ENCODE measurements around the gene ULBP3.
"Not testable (repeated sequence)": the region's sequence is repeated elsewhere in the genome, so short reads cannot be mapped to it uniquely, and the experiment has no call there.

The ULBP3 gene

DNA sequence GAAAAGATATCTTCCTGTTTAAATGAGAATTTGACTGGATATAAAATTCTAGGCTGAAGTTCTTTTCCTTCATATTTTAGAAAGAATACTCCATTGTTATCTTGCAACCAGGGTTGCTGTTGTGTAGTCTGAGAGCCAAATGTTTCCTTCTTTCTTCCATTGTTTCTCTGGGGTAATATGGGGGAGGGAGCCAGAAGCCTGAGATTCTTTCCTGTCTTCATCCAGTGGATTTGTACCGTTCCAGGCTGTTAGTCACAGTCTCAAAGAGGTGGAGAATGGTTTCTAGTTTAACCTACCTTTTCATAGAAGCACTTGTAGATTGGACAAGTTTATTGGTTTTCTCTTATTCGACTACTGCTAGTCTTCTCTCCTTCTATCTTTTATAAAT lies 6.1 kb upstream of the ULBP3 start:
- no peak for FAIRE-seq

DNA sequence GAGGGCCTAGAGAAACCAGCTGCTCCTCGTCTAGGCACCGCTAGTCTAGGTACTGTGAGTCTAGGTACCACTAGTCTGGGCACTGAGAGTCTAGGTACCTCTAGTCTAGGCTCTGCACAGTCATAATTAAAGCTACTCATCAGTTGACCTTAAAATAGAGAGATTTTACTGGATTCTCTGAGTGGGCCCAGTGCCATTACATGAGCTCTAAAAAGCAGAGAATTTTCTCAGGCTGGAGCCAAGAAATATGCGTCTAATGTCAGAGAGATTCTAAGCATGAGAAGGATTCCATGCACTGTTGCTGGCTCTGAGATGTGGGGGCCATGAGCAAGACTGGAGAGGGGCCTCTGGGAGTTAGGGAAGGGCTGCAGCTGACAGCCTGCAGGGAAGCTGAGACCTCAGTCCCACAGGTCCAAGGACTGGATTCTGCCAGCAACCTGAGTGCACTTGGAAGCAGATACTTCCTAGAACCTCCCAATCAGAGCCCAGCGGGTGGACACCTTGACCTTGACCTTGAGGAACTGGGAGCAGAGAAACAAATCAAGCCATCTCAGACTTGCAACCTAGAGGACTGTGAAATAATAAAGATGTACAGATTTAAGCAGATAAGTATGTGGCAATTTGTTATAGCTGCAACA lies 5.6 kb upstream of the ULBP3 start:
- FAIRE-seq: not testable (repeated sequence)

DNA sequence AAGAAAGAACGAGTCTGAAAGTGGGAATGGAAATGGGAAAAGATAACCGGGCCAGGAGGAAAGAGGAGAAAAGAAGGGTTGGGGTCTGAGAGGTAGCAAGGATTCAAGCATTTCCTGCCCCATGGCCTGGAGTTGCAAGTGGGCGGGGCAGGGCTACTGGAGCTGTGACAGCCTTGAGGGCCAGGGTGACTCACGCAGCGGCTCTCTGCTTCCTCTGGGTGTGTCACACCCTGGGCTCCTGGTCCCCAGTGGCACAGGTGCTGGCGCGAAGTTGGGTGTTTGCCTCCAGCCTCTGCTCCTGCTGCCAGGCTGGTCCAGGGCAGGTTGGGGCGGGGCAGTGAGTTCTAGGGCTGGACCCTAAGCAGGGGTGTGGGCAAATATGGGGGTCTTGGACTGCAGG lies 3.3 kb upstream of the ULBP3 start:
- no peak for FAIRE-seq

DNA sequence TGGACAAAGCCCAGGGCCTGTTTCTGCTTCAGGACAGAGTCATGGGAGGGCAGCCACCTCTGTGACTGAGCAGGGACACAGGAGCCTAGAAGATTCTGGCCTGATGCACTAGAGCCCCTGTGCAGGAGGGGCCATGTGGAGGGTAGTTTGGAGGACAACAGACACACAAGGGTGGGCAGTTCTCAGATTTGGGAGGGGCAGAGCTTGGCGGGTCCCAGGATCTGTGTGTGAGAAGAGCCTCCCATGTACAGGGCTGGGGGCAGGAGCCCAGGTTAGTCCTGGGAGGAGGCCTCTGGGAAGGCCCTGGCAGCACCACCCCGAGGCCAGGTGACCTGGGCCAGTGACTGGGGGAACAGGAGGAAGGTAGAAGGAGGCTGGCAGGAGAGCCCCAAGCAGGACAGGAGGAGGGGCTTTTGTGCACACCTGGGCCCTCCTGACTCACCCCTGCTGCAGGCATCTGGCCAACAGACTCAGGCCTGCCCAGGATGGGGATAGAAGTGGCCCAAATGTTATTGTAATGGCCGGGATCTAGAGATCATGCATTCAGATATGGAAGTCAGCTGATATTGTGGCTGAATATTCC lies 1.4 kb upstream of the ULBP3 start:
- FAIRE-seq: no peak

DNA sequence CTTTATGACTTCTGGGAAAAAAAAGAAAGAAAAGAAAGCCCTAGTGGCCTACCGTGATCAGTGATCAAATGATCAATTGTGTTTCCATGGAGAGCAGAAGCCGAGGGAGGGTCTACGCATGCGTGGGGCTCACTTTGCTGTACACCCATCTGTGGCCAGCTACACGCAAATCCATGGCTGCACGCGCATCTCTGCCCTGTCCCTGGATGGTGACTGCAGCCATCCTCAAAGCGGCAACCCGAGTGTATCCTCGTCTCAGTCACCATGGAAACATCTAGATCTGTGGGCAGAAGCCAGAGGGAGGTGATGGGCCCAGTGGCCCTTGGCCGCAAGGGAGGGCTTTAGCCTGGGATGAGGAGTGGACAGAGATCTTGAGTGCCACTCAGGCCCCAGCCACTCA lies 785 bp upstream of the ULBP3 start:
- no peak for FAIRE-seq

DNA sequence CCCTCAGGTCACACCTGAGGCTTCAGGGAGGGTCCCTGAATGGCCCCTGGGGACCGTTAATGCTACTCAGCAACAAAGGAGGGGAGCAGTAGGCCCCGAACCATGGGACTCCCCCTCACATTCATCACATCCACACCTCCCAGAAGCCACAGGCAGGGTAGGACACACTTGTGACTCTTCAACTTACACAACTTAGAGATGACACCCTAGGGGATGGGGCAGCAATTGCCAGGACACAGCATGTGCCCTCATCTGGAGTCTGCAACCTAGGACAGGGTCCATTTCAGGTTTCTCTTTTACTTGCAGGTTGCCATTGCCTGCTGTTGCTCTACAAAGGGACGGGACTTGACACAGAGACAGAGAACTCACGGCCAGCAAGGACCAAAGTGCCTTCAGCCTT lies 770 bp downstream of the ULBP3 start:
- FAIRE-seq: no peak

DNA sequence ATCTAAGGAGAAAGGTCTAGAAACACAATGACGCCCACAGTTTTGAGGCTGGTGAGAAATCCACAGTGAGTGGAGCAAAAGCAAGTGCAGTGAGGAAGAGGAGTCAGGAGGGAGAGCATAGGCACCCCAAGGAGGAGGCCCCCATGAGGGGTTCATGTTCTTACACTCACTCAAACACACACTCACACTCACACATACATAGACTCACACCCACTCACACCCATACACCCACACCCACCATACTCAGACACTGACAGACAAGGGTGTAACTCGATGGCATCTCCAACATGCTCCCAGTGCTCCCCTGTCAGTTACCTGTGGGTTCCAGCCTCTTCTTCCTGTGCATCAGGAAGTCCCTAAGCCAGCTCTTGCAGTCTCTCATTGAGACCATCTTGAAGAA lies 3.8 kb downstream of the ULBP3 start:
- FAIRE-seq: no peak

DNA sequence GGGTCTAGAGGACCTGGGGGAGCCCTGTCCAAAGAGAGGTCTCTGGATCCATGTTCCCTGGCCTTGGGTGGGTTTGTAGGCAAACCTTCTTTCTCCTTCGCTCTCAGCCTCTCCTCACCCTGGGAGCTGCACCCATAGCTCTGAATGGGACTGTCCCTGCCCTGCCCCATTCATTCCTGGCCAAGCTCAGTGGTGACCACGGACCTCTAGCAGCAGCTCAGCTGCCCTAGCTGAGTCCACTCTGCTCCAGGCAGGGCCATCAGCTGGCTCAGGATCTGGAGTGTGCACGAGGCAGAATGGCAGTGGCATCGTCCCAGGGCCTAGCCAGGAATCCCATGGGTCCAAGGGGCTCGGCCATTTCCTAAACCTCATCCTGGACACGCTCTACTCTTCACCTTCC lies 5.3 kb downstream of the ULBP3 start:
- FAIRE-seq: no peak

DNA sequence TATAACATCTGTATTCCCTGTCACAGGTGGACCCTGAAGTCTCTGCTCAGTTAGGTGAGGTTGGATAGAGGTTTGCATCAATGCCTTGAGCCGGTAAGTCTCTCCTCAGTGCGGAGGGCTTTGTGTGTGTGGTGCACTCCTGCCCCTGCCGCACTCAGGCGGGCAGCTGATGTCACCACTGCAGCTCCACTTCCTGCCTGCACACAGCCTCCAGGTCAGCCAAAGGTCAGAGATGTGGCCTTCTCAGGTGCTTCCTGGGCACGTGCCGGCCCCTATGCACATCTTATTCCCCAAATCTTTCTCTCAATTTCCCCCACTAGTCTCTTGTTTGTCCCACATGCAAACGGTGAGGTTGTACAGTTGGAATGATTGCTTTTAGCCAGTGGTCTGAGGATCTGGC lies 8.9 kb downstream of the ULBP3 start:
- FAIRE-seq: not testable (repeated sequence)

DNA sequence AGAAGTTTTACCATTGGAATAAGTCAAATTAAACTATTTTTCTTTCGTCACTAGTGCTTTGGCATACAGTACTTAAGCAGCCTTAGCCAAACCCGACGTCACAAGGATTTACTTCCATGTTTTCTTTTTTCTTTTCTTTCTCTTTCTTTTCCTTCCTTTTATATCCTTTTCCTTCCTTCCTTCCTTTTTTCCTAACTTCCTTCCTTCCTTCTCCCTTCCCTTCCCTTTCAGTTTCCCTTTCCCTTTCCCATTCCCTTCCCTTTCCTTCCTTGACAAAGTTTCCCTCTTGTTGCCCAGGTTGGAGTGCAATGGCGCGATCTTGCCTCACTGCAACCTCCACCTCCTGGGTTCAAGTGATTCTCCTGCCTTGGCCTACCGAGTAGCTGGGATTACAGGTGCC lies 9.9 kb downstream of the ULBP3 start:
- no peak for FAIRE-seq

DNA sequence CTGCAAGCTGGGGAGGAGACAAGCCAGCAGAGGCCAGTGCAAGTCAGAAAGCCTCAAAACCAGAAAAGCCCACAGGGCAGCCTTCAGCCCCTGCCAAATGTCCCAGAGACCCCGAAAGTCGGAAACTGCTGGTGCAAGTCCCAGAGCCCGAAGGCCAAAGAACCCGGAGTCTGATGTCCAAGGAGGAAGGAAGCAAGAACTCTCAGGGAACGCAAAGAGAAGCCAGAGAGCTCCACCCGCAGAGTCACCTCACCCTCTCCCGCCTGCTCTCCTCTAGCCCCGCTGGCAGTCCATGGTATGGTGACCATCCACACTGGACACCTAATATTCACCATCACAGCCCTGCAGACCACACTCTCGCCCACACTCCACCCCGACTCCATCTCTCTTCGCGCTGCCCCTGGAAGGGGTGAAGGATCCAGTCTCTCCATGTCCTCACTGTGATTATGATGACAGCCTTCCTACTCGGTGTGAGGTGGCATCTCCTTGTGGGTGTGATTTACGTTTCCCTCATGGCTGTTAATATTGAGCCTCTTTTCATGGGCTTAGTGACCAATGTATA lies 10.6 kb downstream of the ULBP3 start:
- FAIRE-seq: no peak

DNA sequence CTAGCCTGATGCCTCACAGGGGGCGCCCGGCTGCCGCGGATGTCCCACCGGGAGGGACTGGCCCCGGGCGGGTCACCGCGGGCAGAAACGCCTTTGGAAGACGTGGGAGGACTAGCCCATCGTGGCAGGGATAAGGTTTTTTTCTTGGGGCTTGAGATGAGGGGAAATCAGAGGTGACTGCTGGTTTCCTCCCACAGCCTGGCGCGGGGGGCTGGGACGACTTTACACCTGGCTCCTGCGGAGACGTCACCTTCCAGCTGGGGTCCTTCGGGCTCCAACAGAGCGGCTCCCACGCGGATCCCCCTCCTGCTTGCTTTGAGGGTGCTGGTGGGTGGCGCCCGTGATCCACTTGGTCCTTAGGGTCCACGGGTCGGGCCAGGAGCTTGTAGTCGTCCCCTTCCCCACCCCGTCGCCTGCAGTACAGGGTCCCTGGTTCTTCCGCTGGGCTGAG lies 11.4 kb downstream of the ULBP3 start:
- no peak for FAIRE-seq

DNA sequence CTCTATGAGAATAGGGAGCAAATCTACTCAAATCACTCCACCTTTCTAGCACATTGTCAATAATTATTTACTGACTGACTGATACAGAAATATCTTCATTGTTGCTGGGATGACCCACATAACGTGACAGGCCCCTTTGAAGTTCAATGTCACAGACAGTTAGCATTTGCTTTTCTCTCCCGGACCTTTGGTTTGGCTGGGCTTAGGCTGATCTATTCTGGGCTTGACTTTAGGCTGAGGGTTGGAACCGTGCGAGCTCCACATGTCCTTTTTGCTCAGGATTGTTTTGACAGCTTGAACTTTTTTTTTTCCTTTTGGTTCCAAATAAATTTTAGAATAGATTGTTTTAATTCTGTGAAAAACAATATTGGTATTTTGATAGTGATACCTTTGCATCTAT lies 12.0 kb downstream of the ULBP3 start:
- FAIRE-seq: no peak

DNA sequence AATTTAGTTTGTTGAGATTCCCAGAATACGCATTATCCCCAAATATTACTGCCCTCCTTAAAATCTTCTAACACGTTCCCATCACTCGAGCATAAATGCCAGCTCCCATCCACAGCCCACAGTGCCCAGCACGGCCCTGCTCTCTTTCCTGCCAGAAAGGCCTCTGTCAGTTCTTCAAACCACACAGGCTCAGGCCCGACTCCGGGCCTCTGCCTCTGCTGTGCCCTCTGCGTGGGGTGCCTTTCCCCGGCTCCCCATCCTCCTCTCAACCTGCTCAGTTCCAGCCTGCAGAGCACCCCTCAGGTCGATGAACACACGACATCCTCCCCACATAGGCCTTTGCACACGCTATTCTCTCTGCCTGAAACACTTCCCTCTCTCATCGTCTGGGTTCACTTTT lies 12.8 kb downstream of the ULBP3 start:
- no peak for FAIRE-seq

DNA sequence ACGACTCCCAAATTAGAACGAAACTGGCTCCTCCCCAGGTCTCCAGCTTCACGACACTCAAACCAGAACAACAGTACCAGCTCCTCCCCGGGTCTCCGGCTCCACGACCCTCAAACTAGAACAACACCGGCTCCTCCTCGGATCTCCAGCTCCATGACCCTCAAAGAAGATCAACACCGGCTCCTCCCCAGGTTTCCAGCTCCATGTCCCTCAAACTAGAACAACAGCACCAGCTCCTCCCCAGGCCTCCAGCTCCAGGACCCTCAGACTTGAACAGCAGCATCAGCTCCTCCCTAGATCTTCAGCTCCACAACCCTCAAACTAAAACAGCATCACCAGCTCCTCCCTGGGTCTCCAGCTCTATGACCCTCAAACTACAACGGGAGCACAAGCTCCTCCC lies 13.8 kb downstream of the ULBP3 start:
- FAIRE-seq: no peak

DNA sequence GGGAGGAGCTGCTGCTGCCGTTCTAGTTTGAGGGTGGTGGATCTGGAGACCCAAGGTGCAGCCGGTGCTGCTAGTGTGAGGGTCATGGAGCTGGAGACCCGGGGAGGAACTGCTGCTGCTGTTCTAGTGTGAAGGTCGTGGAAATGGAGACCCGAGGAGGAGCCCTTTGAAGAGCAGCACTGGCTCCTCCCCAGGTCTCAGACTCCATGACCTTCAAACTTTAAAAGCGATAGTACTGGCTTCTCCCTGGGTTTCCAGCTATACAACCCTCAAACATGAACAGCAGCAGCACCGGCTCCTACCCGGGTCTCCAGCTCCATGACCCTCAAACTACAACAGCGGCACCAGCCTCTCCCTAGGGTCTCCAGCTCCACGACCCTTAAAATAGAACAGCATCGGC lies 15.5 kb downstream of the ULBP3 start:
- no peak for FAIRE-seq

DNA sequence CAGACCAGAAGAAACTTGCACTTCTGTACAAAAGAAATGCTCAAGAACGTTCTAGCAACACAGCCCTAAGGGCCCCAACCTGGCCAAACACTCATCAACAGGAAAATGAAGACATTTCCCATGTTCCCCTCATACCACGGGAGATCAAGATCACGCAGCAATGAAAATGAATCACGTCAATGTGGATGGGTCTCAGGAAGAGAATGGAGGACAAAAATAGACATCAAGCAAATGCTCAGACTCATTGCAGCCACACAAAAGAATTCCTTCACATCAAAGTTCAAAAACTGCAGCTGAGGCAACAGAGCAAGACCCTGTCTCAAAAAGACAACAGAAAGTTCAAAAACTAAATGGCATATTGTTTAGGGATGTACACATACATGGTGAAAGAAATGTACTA lies 18.1 kb downstream of the ULBP3 start:
- FAIRE-seq: no peak

DNA sequence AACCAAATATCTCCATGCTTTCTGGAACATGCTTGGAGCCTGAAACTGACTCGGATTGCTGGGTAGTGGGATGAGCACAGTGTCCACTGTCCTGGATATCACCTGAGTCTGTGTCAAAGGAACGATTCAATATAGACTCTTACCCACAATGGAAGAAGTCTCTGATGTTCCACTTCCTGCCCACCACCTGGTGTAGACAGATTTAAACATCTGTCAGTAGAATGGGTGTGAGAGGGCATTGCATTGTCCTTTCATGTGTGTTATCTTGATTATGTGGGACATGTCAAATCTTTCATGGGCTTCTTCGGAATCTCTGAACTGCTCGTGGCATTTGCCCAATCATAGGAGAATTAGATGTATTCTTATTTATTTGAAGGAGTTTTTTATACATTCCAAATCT lies 20.8 kb downstream of the ULBP3 start:
- no peak for FAIRE-seq

DNA sequence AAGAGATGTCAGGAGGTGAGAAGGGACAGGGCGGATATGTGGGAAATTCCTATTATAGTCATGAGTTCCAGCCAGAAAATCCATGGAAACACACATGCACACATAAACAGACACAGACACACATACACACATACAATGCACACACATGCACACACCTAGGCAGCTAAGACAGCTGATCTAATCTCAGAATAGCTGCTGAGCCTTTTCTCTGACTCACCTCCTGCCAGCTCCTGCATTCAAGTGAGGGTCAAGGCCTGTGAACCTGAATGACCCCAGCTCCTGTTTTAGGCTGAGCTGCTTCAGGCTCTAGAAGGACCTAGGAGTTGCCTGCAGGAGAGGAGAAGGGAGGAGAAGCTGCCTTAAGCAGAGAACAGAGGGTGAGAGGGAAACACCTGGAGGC lies 22.0 kb downstream of the ULBP3 start:
- no peak for FAIRE-seq

DNA sequence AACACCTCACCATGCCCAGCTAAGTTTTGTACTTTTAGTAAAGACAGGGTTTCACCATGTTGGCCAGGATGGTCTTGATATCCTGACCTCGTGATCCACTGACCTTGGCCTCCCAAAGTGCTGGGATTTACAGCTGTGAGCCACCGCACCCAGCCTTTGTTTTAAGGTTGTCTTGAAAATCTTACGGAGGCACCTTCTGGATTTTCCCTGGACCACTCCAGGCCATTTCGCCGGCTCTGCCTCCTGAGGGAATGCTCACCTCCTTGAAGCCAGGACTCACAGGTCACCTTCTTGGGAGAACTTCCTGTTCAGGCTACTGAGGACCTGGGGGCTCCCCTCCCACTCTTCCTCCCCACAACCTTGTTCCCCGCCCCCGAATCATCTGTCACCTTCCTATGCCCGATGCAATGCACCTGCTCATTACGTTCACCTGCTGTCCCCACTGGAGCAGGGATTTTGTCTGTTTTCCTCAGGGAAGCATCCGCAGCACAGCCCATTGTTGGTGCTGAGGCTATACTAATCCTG lies 24.2 kb downstream of the ULBP3 start:
- no peak for FAIRE-seq

DNA sequence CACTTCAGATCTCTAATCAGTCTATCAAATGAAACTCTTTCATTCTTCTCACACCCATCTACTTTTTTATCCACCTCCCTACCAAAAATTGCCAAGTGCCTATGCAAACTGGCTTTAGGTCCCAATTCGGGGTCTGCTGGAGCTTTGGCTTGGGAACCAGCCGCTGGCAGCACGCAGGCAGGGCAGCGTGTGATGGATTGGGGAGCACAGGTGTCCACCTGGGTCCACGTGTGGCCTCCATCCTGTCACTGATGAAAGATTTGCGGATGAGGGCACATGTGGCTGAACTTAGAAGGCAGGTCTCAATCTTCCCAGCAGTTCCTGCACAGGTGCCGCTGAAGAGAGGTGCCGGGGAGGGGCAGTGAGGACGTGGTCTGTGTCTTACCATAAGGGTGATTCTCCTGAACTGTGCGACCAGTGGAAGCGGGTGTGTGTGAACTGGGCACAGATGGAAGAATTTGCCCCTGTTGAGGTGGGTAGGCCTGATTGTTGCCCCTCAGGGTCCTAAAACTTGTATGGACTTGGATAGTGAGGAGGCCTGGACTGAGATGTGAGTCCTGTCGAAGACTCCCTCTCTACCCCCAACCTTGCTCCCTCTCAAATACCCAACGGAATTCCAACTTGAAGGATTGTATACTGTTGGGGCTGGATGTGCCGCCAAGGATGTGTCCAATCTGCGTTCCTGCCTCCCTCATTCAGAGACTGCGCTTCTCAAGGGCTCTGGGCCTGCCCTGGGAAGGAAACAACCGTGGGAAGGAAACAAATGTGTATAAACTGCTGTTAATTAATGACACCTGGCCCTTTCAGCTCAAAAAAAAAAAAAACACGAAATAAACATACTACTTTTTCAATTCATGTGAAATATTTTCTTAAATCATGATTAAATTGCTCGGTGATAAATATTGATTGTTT lies 25.2 kb downstream of the ULBP3 start:
- FAIRE-seq: no peak

DNA sequence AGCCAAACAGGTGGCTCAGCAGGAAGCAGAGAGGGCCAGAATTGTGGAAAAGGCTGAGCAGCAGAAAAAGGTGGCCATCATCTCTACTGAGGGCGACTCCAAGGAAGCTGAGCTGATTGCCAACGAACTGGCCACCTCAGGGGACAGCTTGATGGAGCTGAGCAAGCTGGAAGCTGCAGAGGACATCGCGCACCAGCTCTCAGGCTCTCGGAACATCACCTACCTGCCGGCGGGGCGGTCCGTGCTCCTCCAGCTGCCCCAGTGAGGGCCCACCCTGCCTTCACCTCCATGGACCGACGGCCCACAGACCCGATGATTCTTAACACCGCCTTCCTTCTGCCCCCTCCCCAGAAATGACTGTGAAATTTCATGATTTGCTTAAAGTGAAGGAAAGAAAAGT lies 25.8 kb downstream of the ULBP3 start:
- FAIRE-seq: no peak

DNA sequence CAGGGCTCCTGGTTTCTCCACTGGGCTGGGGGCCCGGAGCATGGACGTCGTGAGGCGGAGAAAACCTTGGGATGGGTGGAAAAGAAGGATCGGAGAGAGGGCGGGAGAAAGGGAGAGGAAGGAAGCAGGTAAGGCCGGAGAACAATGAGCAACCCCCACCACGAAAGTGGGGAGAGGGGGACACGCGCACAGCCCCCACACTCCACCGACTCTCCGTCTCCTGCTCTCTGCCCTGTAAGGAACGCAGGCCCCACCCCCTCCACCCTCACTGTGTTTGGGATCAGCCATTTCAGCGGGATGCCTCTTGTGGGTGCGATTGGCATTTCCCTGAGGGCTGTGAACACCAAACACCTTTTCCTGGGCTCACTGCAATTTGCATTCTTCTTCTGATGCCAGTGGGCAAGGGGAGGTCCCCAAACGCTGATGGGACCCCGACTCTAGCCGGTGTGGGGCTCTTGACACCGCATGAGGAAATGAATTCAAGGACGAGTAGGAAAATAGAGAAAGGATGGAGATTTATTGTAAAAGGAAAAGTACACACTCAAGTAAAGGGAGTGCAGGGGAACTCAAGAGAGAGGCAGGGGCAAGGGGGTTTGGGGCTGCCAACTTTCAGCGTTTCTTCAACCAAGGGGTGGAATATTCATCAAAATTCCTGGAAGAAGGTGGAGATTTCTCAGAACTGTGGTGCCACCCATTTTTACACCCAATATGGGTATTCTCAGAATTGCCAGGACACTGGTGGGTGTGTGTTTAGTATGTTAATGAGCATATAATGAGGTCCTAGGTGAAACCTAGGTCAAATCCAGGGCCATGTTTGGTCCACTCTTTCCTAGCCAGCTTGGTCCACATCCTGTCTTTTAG lies 30.5 kb downstream of the ULBP3 start:
- no peak for FAIRE-seq

Data from A204.1 (cell line).